Muscle layer of colon (tissue), 2 donors: Measurements from ENCODE around the gene THAP9.
A peak's percentile ranks its signal among the peaks of the same experiment; 100 is the strongest.

Source experiments
- H3K27ac ChIP-seq: one replicate; pipeline ENCODE4 v1.7.0; 2013; ENCODE audit warnings: low read depth, mild to moderate bottlenecking, low read length, moderate library complexity
- H3K27me3 ChIP-seq, 2 donors: one replicate each; pipeline ENCODE4 v1.7.0; 2013; ENCODE audit warnings: low read length in 2 of 2, mild to moderate bottlenecking in 2 of 2; ENCODE audit not compliant: insufficient read depth in 2 of 2, control insufficient read depth in 1 of 2
- H3K36me3 ChIP-seq: one replicate; pipeline ENCODE4 v1.7.0; 2013; ENCODE audit warnings: mild to moderate bottlenecking, low read length; ENCODE audit not compliant: insufficient read depth
- H3K4me1 ChIP-seq: one replicate; pipeline ENCODE4 v1.7.0; 2013; ENCODE audit warnings: mild to moderate bottlenecking, low read length; ENCODE audit not compliant: insufficient read depth
- H3K4me3 ChIP-seq, 2 donors: one replicate each; pipeline ENCODE4 v1.7.0; 2013; ENCODE audit warnings: low read length in 2 of 2, low read depth in 1 of 2, mild to moderate bottlenecking in 1 of 2, moderate library complexity in 1 of 2
- H3K9ac ChIP-seq: one replicate; pipeline ENCODE4 v1.7.0; 2013; ENCODE audit warnings: low read length
- H3K9me3 ChIP-seq: one replicate; pipeline ENCODE4 v1.7.0; 2013; ENCODE audit warnings: mild to moderate bottlenecking, low read length
- donor health status: abdominal sarcoma.
- donor health status: Adenocarcinoma of cecum.

The THAP9 gene

GRCh38 chr4:82868572-82868971 is 32.0 kb upstream of the THAP9 start:
- no peaks in the 10 kb centered on the region for H3K4me1 ChIP-seq
- no peak overlapping the region for H3K4me3 ChIP-seq
- H3K9me3 ChIP-seq, result no peaks in the 10 kb centered on the region
- H3K9ac ChIP-seq, result no peak overlapping the region
- peaks cover 49% of the 10 kb centered on the region for H3K36me3 ChIP-seq
- H3K27ac ChIP-seq, result no peak overlapping the region
- H3K27me3 ChIP-seq, result no peaks in the 10 kb centered on the region

- H3K27me3 ChIP-seq, result no peaks in the 10 kb centered on the region
- H3K27ac ChIP-seq, result no peak overlapping the region
- no peak overlapping the region for H3K9ac ChIP-seq
- no peaks in the 10 kb centered on the region for H3K36me3 ChIP-seq
- H3K4me3 ChIP-seq, result no peak overlapping the region
- no peaks in the 10 kb centered on the region for H3K9me3 ChIP-seq
- H3K4me1 ChIP-seq, result peaks cover 29% of the 10 kb centered on the region
Measured at GRCh38 chr4:82885410-82885809, 15.1 kb upstream of the THAP9 start.

GRCh38 chr4:82886147-82886942 is 14.2 kb upstream of the THAP9 start:
- no peak overlapping the region for H3K27ac ChIP-seq
- no peaks in the 10 kb centered on the region for H3K27me3 ChIP-seq
- peaks cover 29% of the 10 kb centered on the region for H3K4me1 ChIP-seq
- no peaks in the 10 kb centered on the region for H3K9me3 ChIP-seq
- no peak overlapping the region for H3K4me3 ChIP-seq
- H3K36me3 ChIP-seq, result no peaks in the 10 kb centered on the region
- H3K9ac ChIP-seq, result no peak overlapping the region

- Histone ChIP-seq H3K27ac (no peak overlapping the region), H3K36me3 (peaks cover 6% of the 10 kb centered on the region), H3K9me3 (no peaks in the 10 kb centered on the region), H3K9ac (no peak overlapping the region), H3K4me3 (peak overlapping the region in 1 of 2 donors; percentile 91), H3K27me3 (no peaks in the 10 kb centered on the region), H3K4me1 (peaks cover 35% of the 10 kb centered on the region)
Measured at GRCh38 chr4:82889287-82889686, 11.2 kb upstream of the THAP9 start.

GRCh38 chr4:82890528-82890900 is 10.0 kb upstream of the THAP9 start:
- Histone ChIP-seq H3K9me3 (no peaks in the 10 kb centered on the region), H3K9ac (peak overlapping the region; percentile 76), H3K36me3 (peaks cover 13% of the 10 kb centered on the region), H3K4me1 (peaks cover 32% of the 10 kb centered on the region), H3K4me3 (peak overlapping the region; percentile 79 to 91), H3K27me3 (no peaks in the 10 kb centered on the region), H3K27ac (peak overlapping the region; percentile 99)

GRCh38 chr4:82890901-82891706 is 9.4 kb upstream of the THAP9 start, which contains the start of gene SEC31A:
SEC31A (minus strand) TSS chr4:82891153; CDS start chr4:82881936, 9,217 bp downstream.
- peak within 1 kb of the TSS; percentile 99 for H3K27ac ChIP-seq
- H3K9me3 ChIP-seq, result no peaks in the 10 kb centered on the region
- H3K36me3 ChIP-seq, result peaks cover 19% of the 10 kb centered on the region
- H3K27me3 ChIP-seq, result no peaks in the 10 kb centered on the region
- peak within 1 kb of the TSS; percentile 79 to 91 for H3K4me3 ChIP-seq
- H3K4me1 ChIP-seq, result peaks cover 27% of the 10 kb centered on the region
- peak within 1 kb of the TSS; percentile 91 for H3K9ac ChIP-seq

- H3K4me3 ChIP-seq, result peak overlapping the region; percentile 79 to 91
- peaks cover 19% of the 10 kb centered on the region for H3K36me3 ChIP-seq
- peak overlapping the region; percentile 99 for H3K27ac ChIP-seq
- H3K9me3 ChIP-seq, result no peaks in the 10 kb centered on the region
- peaks cover 19% of the 10 kb centered on the region for H3K4me1 ChIP-seq
- H3K9ac ChIP-seq, result peak overlapping the region; percentile 91
- H3K27me3 ChIP-seq, result no peaks in the 10 kb centered on the region
Measured at GRCh38 chr4:82891707-82892466, 8.6 kb upstream of the THAP9 start.

- Histone ChIP-seq H3K27ac (no peak overlapping the region), H3K4me1 (peaks cover 19% of the 10 kb centered on the region), H3K4me3 (no peak overlapping the region), H3K9ac (no peak overlapping the region), H3K9me3 (no peaks in the 10 kb centered on the region), H3K36me3 (peaks cover 19% of the 10 kb centered on the region), H3K27me3 (no peaks in the 10 kb centered on the region)
Measured at GRCh38 chr4:82892467-82892802, 8.1 kb upstream of the THAP9 start.

GRCh38 chr4:82893942-82894341 is 6.6 kb upstream of the THAP9 start:
- no peak overlapping the region for H3K9ac ChIP-seq
- H3K27ac ChIP-seq, result no peak overlapping the region
- no peaks in the 10 kb centered on the region for H3K27me3 ChIP-seq
- H3K4me1 ChIP-seq, result peaks cover 27% of the 10 kb centered on the region
- H3K36me3 ChIP-seq, result peaks cover 19% of the 10 kb centered on the region
- no peaks in the 10 kb centered on the region for H3K9me3 ChIP-seq
- no peak overlapping the region for H3K4me3 ChIP-seq

- peaks cover 19% of the 10 kb centered on the region for H3K36me3 ChIP-seq
- no peak overlapping the region for H3K4me3 ChIP-seq
- no peak overlapping the region for H3K27ac ChIP-seq
- peaks cover 32% of the 10 kb centered on the region for H3K4me1 ChIP-seq
- H3K27me3 ChIP-seq, result no peaks in the 10 kb centered on the region
- no peaks in the 10 kb centered on the region for H3K9me3 ChIP-seq
- no peak overlapping the region for H3K9ac ChIP-seq
Measured at GRCh38 chr4:82896755-82897154, 3.8 kb upstream of the THAP9 start.
